RPMI8226 (cell line): Measurements from ENCODE around the gene INSYN2A.

Source experiments
- DNase-seq: peaks from one replicate; pipeline ENCODE4 v3.0.0-alpha.2; 2015

INSYN2A gene

GRCh38 chr10:127195041-127195506, 1.3 kb downstream of the INSYN2A start:
- no peak for DNase-seq

GRCh38 chr10:127194599-127194998, 1.8 kb downstream of the INSYN2A start:
- DNase-seq = no peak

- DNase-seq = no peak
Measured at GRCh38 chr10:127194111-127194510, 2.3 kb downstream of the INSYN2A start.

- no peak for DNase-seq
Measured at GRCh38 chr10:127193125-127193524, 3.3 kb downstream of the INSYN2A start.

GRCh38 chr10:127190427-127190826, 6.0 kb downstream of the INSYN2A start:
- DNase-seq = no peak

- no peak for DNase-seq
Measured at GRCh38 chr10:127189226-127189625, 7.2 kb downstream of the INSYN2A start.

GRCh38 chr10:127186813-127187212, 9.6 kb downstream of the INSYN2A start:
- DNase-seq = no peak

GRCh38 chr10:127184582-127184981, 11.8 kb downstream of the INSYN2A start:
- no peak for DNase-seq

GRCh38 chr10:127182161-127182560, 14.2 kb downstream of the INSYN2A start:
- no peak for DNase-seq

GRCh38 chr10:127179612-127180250, 16.7 kb downstream of the INSYN2A start:
- DNase-seq = no peak

- DNase-seq = no peak
Measured at GRCh38 chr10:127176649-127177048, 19.7 kb downstream of the INSYN2A start.

- no peak for DNase-seq
Measured at GRCh38 chr10:127175357-127176110, 20.9 kb downstream of the INSYN2A start.

- DNase-seq = no peak
Measured at GRCh38 chr10:127174866-127175265, 21.5 kb downstream of the INSYN2A start.

GRCh38 chr10:127168261-127168660, 28.1 kb downstream of the INSYN2A start:
- no peak for DNase-seq

GRCh38 chr10:127162841-127163240, 33.5 kb downstream of the INSYN2A start:
- DNase-seq = no peak

GRCh38 chr10:127161482-127161881, 34.9 kb downstream of the INSYN2A start:
- no peak for DNase-seq

GRCh38 chr10:127159648-127160245, 36.6 kb downstream of the INSYN2A start:
- DNase-seq = no peak

GRCh38 chr10:127158662-127159061, 37.7 kb downstream of the INSYN2A start:
- DNase-seq = no peak

GRCh38 chr10:127157506-127158200, 38.7 kb downstream of the INSYN2A start:
- DNase-seq = no peak

- DNase-seq = no peak
Measured at GRCh38 chr10:127157089-127157488, 39.3 kb downstream of the INSYN2A start.

GRCh38 chr10:127154831-127155620, 41.4 kb downstream of the INSYN2A start:
- DNase-seq = no peak

GRCh38 chr10:127153181-127153580, 43.2 kb downstream of the INSYN2A start:
- no peak for DNase-seq
